ENCODE measurements around the gene PAX6. TPM values are rescaled to one million over a fixed set of nuclear protein-coding genes. Genes with fewer than 3 reads are reported as not detected.

PAX6 gene
- total and polyA plus RNA-seq, 4 donors = 0.23 to 0.38 TPM; not detected in 2

DNA sequence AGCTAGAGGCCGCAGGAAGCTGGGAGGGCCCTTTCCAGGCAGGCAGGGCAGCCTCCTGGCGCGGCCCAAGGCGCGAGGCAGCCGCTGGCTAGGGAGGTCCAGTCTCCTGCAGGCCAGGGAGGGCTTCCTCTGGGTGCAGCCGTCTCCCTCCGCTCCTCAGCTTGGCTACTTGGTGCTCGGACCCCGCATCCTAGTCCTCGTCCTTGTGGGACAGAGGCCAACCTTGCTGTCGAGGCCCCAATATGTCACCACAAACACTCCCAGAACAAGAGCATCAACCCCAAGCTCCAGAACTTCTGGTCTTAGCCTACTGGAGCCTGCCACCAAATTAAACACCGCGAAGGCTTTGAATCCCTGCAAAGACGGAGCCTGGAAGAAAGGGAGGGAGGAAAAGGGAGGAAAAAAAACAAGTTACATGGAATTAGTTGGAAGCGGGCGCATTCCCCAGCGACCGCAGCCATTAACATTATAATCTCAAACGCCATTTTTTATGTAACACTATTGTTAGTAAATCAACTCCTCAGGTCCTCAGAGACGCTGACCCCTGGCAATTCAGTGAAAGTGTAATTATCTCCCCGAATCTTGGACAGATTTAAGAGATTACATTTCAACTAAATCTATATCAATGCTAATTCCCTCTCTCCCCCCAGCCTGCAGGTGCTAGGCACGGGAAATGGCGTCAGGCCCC lies 12.7 kb upstream of the PAX6 start:
- Histone ChIP-seq H3K9me3 (ENCODE audit: control insufficient read depth, low read length) (no peaks in the 10 kb centered on the region), H3K4me1 (ENCODE audit: control insufficient read depth in 1 of 2, insufficient read depth in 2 of 2, low read length in 2 of 2) (no peaks in the 10 kb centered on the region), H3K27me3 (ENCODE audit: control insufficient read depth in 1 of 2, insufficient read depth in 2 of 2, low read length in 1 of 2) (no peaks in the 10 kb centered on the region), H3K27ac (ENCODE audit: low read depth in 1 of 2, low read length in 2 of 2) (no peak overlapping the region), H3K36me3 (ENCODE audit: control insufficient read depth in 1 of 2, insufficient read depth in 2 of 2, low read length in 1 of 2) (no peaks in the 10 kb centered on the region), H3K4me3 (ENCODE audit: low read length in 2 of 2) (no peak overlapping the region)
- WGBS, 2 donors = 34 to 47% methylated on average over 24 of the region's 24 CpGs
- no peak for ATAC-seq (ENCODE audit: low FRiP score)
- intact Hi-C loops (cut with DNase I) = no loop called here
- DNase-seq = no peak

DNA sequence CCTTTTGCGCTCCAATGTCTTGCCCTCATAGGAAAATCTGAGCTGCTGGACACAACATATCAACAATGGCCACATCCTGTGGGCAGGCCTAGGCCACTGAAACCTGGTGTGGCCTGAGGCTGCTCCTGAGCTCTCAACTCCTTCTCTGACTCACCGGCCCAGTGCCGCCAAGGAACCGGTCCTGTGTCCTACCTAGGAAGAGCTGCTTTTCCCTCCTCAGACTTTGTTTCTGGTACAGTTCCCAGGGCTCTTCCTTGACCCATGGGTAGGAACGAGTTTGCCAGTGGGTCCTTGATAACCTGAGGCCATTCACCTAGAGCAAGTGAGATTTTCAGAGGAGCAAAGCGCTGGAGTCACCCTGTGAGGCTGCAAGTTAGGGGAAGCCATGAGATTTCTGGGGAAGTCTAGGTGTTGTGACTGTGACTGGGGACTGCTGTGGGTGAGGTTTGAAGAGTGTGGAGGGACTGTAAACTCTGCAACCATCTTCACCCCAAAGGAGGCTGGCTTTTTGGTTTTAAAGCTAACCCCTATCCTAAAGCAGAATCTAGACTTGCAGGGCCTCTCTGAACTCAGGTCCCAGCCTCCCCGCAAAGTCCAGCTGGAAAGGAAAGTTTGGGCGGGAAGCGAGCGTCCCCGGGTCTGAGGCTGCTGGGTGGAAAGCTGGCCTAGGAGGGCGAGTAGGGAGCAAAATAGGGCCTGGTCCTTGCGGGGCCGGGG lies 12.0 kb upstream of the PAX6 start:
- Histone ChIP-seq H3K4me3 (ENCODE audit: low read length in 2 of 2) (no peak overlapping the region), H3K9me3 (ENCODE audit: control insufficient read depth, low read length) (no peaks in the 10 kb centered on the region), H3K27me3 (ENCODE audit: control insufficient read depth in 1 of 2, insufficient read depth in 2 of 2, low read length in 1 of 2) (no peaks in the 10 kb centered on the region), H3K27ac (ENCODE audit: low read depth in 1 of 2, low read length in 2 of 2) (no peak overlapping the region), H3K4me1 (ENCODE audit: control insufficient read depth in 1 of 2, insufficient read depth in 2 of 2, low read length in 2 of 2) (no peaks in the 10 kb centered on the region), H3K36me3 (ENCODE audit: control insufficient read depth in 1 of 2, insufficient read depth in 2 of 2, low read length in 1 of 2) (no peaks in the 10 kb centered on the region)
- intact Hi-C loops (cut with DNase I) = no loop called here
- DNase-seq (no peak), ATAC-seq (ENCODE audit: low FRiP score) (no peak)
- WGBS, 2 donors = 76 to 77% methylated on average over 14 of the region's 14 CpGs

DNA sequence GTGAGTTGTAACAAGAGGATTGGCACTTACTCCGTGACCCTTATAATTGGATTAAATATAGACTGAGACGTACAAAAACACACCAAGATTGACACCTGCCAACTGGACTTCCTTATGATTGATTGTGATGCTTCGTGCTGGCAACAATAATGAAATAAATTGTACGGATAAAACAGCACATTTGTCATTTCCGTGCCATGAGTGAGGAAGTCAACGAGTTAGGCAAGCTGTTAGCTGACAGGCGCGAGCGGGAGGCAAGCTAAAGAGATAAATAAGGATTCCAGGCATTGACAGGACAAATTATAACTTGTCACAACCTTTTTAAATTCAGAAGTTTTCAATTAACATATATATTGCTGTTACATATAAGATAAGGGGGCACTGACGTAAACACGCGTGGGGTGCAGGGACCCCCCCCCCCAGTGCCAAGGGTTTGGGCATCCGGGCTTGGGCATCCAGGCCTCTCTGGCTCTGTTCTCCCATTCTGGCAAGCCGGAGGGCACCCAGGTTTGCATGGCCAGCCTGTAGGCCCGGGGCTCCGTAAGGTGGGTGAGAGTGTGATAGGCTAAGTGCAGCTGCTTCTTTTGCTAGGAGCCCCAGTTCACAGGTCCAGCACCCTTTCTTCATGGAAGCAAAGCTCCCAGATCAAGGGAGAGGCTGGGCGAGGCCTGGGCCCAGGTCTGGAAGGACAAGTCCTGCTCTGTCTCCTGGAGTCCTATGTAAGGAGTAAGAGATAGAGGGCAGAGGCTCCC lies 11.2 kb upstream of the PAX6 start:
- Histone ChIP-seq H3K36me3 (ENCODE audit: control insufficient read depth in 1 of 2, insufficient read depth in 2 of 2, low read length in 1 of 2) (no peaks in the 10 kb centered on the region), H3K9me3 (ENCODE audit: control insufficient read depth, low read length) (no peaks in the 10 kb centered on the region), H3K4me1 (ENCODE audit: control insufficient read depth in 1 of 2, insufficient read depth in 2 of 2, low read length in 2 of 2) (no peaks in the 10 kb centered on the region), H3K4me3 (ENCODE audit: low read length in 2 of 2) (no peak overlapping the region), H3K27me3 (ENCODE audit: control insufficient read depth in 1 of 2, insufficient read depth in 2 of 2, low read length in 1 of 2) (peaks cover 0 to 2% of the 10 kb centered on the region in 2 donors), H3K27ac (ENCODE audit: low read depth in 1 of 2, low read length in 2 of 2) (no peak overlapping the region)
- intact Hi-C loops (cut with DNase I) = no loop called here
- no peak for ATAC-seq (ENCODE audit: low FRiP score)
- 54 to 69% methylated on average over 17 of the region's 17 CpGs for WGBS, 2 donors
- no peak for DNase-seq

GRCh38 chr11:31821766-31822165 lies 10.6 kb upstream of the PAX6 start:
- 21 to 30% methylated on average over 8 of the region's 8 CpGs for WGBS, 2 donors
- DNase-seq = no peak
- ATAC-seq (ENCODE audit: low FRiP score) = no peak
- intact Hi-C loops (cut with DNase I) = no loop called here
- H3K9me3 ChIP-seq (ENCODE audit: control insufficient read depth, low read length) = no peaks in the 10 kb centered on the region
- no peak overlapping the region for H3K4me3 ChIP-seq (ENCODE audit: low read length in 2 of 2)
- H3K36me3 ChIP-seq (ENCODE audit: control insufficient read depth in 1 of 2, insufficient read depth in 2 of 2, low read length in 1 of 2) = no peaks in the 10 kb centered on the region
- no peaks in the 10 kb centered on the region for H3K4me1 ChIP-seq (ENCODE audit: control insufficient read depth in 1 of 2, insufficient read depth in 2 of 2, low read length in 2 of 2)
- no peak overlapping the region for H3K27ac ChIP-seq (ENCODE audit: low read depth in 1 of 2, low read length in 2 of 2)
- peaks cover 0 to 2% of the 10 kb centered on the region in 2 donors for H3K27me3 ChIP-seq (ENCODE audit: control insufficient read depth in 1 of 2, insufficient read depth in 2 of 2, low read length in 1 of 2)

DNA sequence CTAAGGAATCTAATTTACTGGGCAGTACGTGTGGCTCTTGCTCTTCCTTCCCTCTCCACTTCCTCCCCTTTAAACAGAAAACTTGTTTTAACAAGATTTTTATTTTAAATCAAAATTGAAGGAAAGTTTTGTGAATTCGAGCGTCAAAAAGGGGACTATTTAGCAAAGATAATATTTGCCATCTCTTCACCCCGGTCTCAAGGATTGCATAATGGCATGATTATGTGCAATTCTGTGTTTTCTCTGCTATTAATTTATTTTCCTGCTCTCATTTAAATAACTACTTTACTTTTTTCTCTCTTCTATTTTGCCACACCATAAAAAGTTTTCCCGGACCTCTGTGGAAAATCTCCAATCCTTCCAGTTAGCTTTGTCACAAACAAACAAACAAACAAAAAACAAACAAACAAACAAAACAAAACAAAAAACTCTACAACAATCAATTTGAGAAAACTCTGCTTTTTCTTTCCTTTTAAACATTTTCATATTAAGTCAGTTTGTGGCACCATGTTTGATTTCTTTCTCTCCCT lies 10.2 kb upstream of the PAX6 start:
- Histone ChIP-seq H3K27me3 (ENCODE audit: control insufficient read depth in 1 of 2, insufficient read depth in 2 of 2, low read length in 1 of 2) (peaks cover 0 to 2% of the 10 kb centered on the region in 2 donors), H3K36me3 (ENCODE audit: control insufficient read depth in 1 of 2, insufficient read depth in 2 of 2, low read length in 1 of 2) (no peaks in the 10 kb centered on the region), H3K27ac (ENCODE audit: low read depth in 1 of 2, low read length in 2 of 2) (no peak overlapping the region), H3K4me1 (ENCODE audit: control insufficient read depth in 1 of 2, insufficient read depth in 2 of 2, low read length in 2 of 2) (no peaks in the 10 kb centered on the region), H3K9me3 (ENCODE audit: control insufficient read depth, low read length) (no peaks in the 10 kb centered on the region), H3K4me3 (ENCODE audit: low read length in 2 of 2) (no peak overlapping the region)
- 22 to 27% methylated on average over 5 of the region's 5 CpGs for WGBS, 2 donors
- DNase-seq (no peak), ATAC-seq (ENCODE audit: low FRiP score) (no peak)
- intact Hi-C loops (cut with DNase I) = no loop called here

DNA sequence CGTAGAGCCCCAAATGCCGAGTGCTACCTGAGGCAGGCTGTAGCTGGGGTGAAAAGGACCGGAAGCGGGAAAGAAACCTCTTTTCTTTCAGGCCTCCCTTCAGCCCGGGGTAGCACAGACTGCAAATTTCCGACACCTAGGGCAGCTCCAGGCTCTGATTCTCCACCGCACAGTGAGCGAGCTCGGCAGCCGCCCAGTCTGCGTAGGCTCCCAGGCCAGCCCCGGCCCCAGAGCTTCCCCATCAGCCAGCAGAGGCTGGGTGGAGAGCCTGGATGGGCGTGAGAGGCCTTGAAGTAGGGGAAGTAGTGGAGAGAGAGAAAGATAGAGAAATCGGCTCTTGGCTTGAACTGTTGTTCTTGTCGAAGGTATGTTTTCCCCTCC lies 9.3 kb upstream of the PAX6 start:
- H3K4me1 ChIP-seq (ENCODE audit: control insufficient read depth in 1 of 2, insufficient read depth in 2 of 2, low read length in 2 of 2) = no peaks in the 10 kb centered on the region
- no peak overlapping the region for H3K4me3 ChIP-seq (ENCODE audit: low read length in 2 of 2)
- no peak overlapping the region for H3K27ac ChIP-seq (ENCODE audit: low read depth in 1 of 2, low read length in 2 of 2)
- intact Hi-C loops (cut with DNase I) = no loop called here
- no peak for ATAC-seq (ENCODE audit: low FRiP score)
- H3K27me3 ChIP-seq (ENCODE audit: control insufficient read depth in 1 of 2, insufficient read depth in 2 of 2, low read length in 1 of 2) = peaks cover 0 to 2% of the 10 kb centered on the region in 2 donors
- DNase-seq = no peak
- no peaks in the 10 kb centered on the region for H3K9me3 ChIP-seq (ENCODE audit: control insufficient read depth, low read length)
- 20 to 26% methylated on average over 15 of the region's 15 CpGs for WGBS, 2 donors
- H3K36me3 ChIP-seq (ENCODE audit: control insufficient read depth in 1 of 2, insufficient read depth in 2 of 2, low read length in 1 of 2) = no peaks in the 10 kb centered on the region

- Histone ChIP-seq H3K4me3 (ENCODE audit: low read length in 2 of 2) (no peak overlapping the region), H3K27ac (ENCODE audit: low read depth in 1 of 2, low read length in 2 of 2) (no peak overlapping the region), H3K27me3 (ENCODE audit: control insufficient read depth in 1 of 2, insufficient read depth in 2 of 2, low read length in 1 of 2) (peaks cover 0 to 2% of the 10 kb centered on the region in 2 donors), H3K4me1 (ENCODE audit: control insufficient read depth in 1 of 2, insufficient read depth in 2 of 2, low read length in 2 of 2) (no peaks in the 10 kb centered on the region), H3K36me3 (ENCODE audit: control insufficient read depth in 1 of 2, insufficient read depth in 2 of 2, low read length in 1 of 2) (no peaks in the 10 kb centered on the region), H3K9me3 (ENCODE audit: control insufficient read depth, low read length) (no peaks in the 10 kb centered on the region)
- WGBS, 2 donors = 28 to 31% methylated on average over 55 of the region's 55 CpGs
- ATAC-seq (ENCODE audit: low FRiP score) (no peak), DNase-seq (no peak)
- intact Hi-C loops (cut with DNase I) = no loop called here
Observed at GRCh38 chr11:31819621-31820437, 8.7 kb upstream of the PAX6 start.

DNA sequence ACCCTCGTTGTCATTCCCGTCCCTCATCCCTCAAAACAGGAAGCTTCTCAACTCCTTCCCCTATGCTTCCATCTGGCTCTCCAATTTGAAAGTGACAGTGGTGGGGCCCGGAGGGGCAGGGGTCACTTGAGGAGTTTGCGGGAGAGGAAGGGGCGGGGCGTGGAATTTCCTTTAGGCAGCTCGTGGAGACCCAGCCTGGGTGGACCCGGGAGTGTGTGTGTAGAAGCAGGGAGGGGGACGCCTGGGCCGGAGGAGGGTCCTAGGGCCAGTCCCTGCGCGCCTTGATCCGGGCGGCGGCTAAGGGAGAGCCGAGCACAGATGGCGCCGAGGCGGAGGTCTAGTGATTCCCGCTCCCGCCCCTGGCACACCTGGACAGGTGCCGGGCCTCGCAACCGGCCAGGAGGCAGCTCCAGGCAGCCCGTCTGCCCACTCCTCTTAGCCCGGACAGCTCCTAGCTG lies 7.8 kb upstream of the PAX6 start:
- no peak for ATAC-seq (ENCODE audit: low FRiP score)
- Histone ChIP-seq H3K4me3 (ENCODE audit: low read length in 2 of 2) (no peak overlapping the region), H3K9me3 (ENCODE audit: control insufficient read depth, low read length) (no peaks in the 10 kb centered on the region), H3K36me3 (ENCODE audit: control insufficient read depth in 1 of 2, insufficient read depth in 2 of 2, low read length in 1 of 2) (no peaks in the 10 kb centered on the region), H3K27ac (ENCODE audit: low read depth in 1 of 2, low read length in 2 of 2) (no peak overlapping the region), H3K4me1 (ENCODE audit: control insufficient read depth in 1 of 2, insufficient read depth in 2 of 2, low read length in 2 of 2) (no peaks in the 10 kb centered on the region), H3K27me3 (ENCODE audit: control insufficient read depth in 1 of 2, insufficient read depth in 2 of 2, low read length in 1 of 2) (peaks cover 0 to 2% of the 10 kb centered on the region in 2 donors)
- no peak for DNase-seq
- WGBS, 2 donors = 19 to 22% methylated on average over 26 of the region's 26 CpGs
- intact Hi-C loops (cut with DNase I) = no loop called here
